Right renal pelvis (tissue), 4 donors: ENCODE results near the gene IL1R1. TPM values are rescaled to one million over a fixed set of nuclear protein-coding genes. Genes with fewer than 3 reads are reported as not detected.
"Not testable (repeated sequence)": the region's sequence is repeated elsewhere in the genome, so short reads cannot be mapped to it uniquely, and the experiment has no call there.

Source experiments
- DNase-seq, 4 donors: peaks; one replicate each; pipeline ENCODE4 v3.0.0-alpha.2; 2013; ENCODE audit warnings: low read depth in 4 of 4, low spot score in 3 of 4, missing footprints in 1 of 4
- polyA plus RNA-seq, 4 donors: library from polyadenylated mRNA; unstranded; fragments of 120-200 nt; gene quantifications; one replicate each; pipeline ENCODE4 v1.2.1, GENCODE V29; 2013; ENCODE audit not compliant: insufficient read length in 4 of 4

Gene IL1R1
- polyA plus RNA-seq, 4 donors: 32.9 to 52.4 (median 38.2) TPM

- no peak for DNase-seq
Measured at GRCh38 chr2:102110596-102111334, 31.8 kb upstream of the IL1R1 start.

- no peak for DNase-seq
Measured at GRCh38 chr2:102111823-102112222, 30.7 kb upstream of the IL1R1 start.

GRCh38 chr2:102112271-102112670 lies 30.3 kb upstream of the IL1R1 start:
- DNase-seq: no peak

GRCh38 chr2:102112692-102113665 lies 29.6 kb upstream of the IL1R1 start:
- DNase-seq: no peak

- no peak for DNase-seq
Measured at GRCh38 chr2:102114290-102114721, 28.2 kb upstream of the IL1R1 start.

GRCh38 chr2:102114851-102115497 lies 27.6 kb upstream of the IL1R1 start:
- no peak for DNase-seq

GRCh38 chr2:102116630-102117471 lies 25.7 kb upstream of the IL1R1 start:
- DNase-seq: no peak

- no peak for DNase-seq
Measured at GRCh38 chr2:102117472-102117858, 25.1 kb upstream of the IL1R1 start.

- no peak for DNase-seq
Measured at GRCh38 chr2:102119255-102119654, 23.3 kb upstream of the IL1R1 start.

- no peak for DNase-seq
Measured at GRCh38 chr2:102120261-102120660, 22.3 kb upstream of the IL1R1 start.

GRCh38 chr2:102120701-102121159 lies 21.8 kb upstream of the IL1R1 start:
- no peak for DNase-seq

- DNase-seq: no peak
Measured at GRCh38 chr2:102122115-102122514, 20.4 kb upstream of the IL1R1 start.

GRCh38 chr2:102122909-102123308 lies 19.6 kb upstream of the IL1R1 start:
- no peak for DNase-seq

GRCh38 chr2:102124421-102124820 lies 18.1 kb upstream of the IL1R1 start:
- not testable (repeated sequence) for DNase-seq

- DNase-seq: no peak
Measured at GRCh38 chr2:102126169-102126568, 16.4 kb upstream of the IL1R1 start.

GRCh38 chr2:102126660-102127059 lies 15.9 kb upstream of the IL1R1 start:
- no peak for DNase-seq

- no peak for DNase-seq
Measured at GRCh38 chr2:102129082-102129481, 13.5 kb upstream of the IL1R1 start.

- no peak for DNase-seq
Measured at GRCh38 chr2:102129951-102130646, 12.4 kb upstream of the IL1R1 start.

- DNase-seq: no peak
Measured at GRCh38 chr2:102130647-102130991, 11.9 kb upstream of the IL1R1 start.

GRCh38 chr2:102131564-102131963 lies 11.0 kb upstream of the IL1R1 start:
- no peak for DNase-seq
